DMS53 treated with DMSO at 0.1 percent for 48 hours (cell line): ENCODE data around the gene CCIN.
A peak's percentile ranks its signal among the peaks of the same experiment; 100 is the strongest.
"Not testable (repeated sequence)": the region's sequence is repeated elsewhere in the genome, so short reads cannot be mapped to it uniquely, and the experiment has no call there.

Experiments
- DNase-seq: peaks from one replicate; lab custom pipeline; 2025; ENCODE audit not compliant: unreplicated experiment; lab: John Stamatoyannopoulos, UW

The CCIN gene

GRCh38 chr9:36158122-36158521, 11.1 kb upstream of the CCIN start:
- DNase-seq: no peak

- no peak for DNase-seq
Measured at GRCh38 chr9:36158917-36159316, 10.3 kb upstream of the CCIN start.

GRCh38 chr9:36159509-36159908, 9.7 kb upstream of the CCIN start:
- not testable (repeated sequence) for DNase-seq

- not testable (repeated sequence) for DNase-seq
Measured at GRCh38 chr9:36160126-36160525, 9.1 kb upstream of the CCIN start.

- no peak for DNase-seq
Measured at GRCh38 chr9:36161187-36161586, 8.0 kb upstream of the CCIN start.

GRCh38 chr9:36162211-36162738, 6.9 kb upstream of the CCIN start:
- DNase-seq: no peak

- DNase-seq: no peak
Measured at GRCh38 chr9:36163049-36163785, 6.0 kb upstream of the CCIN start.

- no peak for DNase-seq
Measured at GRCh38 chr9:36163786-36164170, 5.4 kb upstream of the CCIN start.

- no peak for DNase-seq
Measured at GRCh38 chr9:36164372-36164771, 4.8 kb upstream of the CCIN start.

GRCh38 chr9:36164989-36165388, 4.2 kb upstream of the CCIN start:
- DNase-seq: no peak

GRCh38 chr9:36165826-36166167, 3.4 kb upstream of the CCIN start:
- no peak for DNase-seq

GRCh38 chr9:36166168-36166927, 2.8 kb upstream of the CCIN start:
- peak; percentile 58 for DNase-seq

- no peak for DNase-seq
Measured at GRCh38 chr9:36169708-36170107, 520 bp downstream of the CCIN start.

GRCh38 chr9:36170531-36170930, 1.3 kb downstream of the CCIN start:
- no peak for DNase-seq

GRCh38 chr9:36173861-36174260, 4.7 kb downstream of the CCIN start:
- DNase-seq: no peak

GRCh38 chr9:36174271-36174670, 5.1 kb downstream of the CCIN start:
- no peak for DNase-seq

GRCh38 chr9:36174731-36175130, 5.5 kb downstream of the CCIN start:
- no peak for DNase-seq

- not testable (repeated sequence) for DNase-seq
Measured at GRCh38 chr9:36175209-36175608, 6.0 kb downstream of the CCIN start.

- not testable (repeated sequence) for DNase-seq
Measured at GRCh38 chr9:36176496-36176895, 7.3 kb downstream of the CCIN start.

GRCh38 chr9:36177571-36177970, 8.4 kb downstream of the CCIN start:
- DNase-seq: no peak

- DNase-seq: not testable (repeated sequence)
Measured at GRCh38 chr9:36180243-36180642, 11.1 kb downstream of the CCIN start.

- DNase-seq: no peak
Measured at GRCh38 chr9:36187414-36187813, 18.2 kb downstream of the CCIN start.
